Activated CD4-positive, alpha-beta T cell treated with anti-CD3 and anti-CD28 coated beads, Interleukin-2, amount 10 ng/mL, durations not matched to agents 7 days and 5 days (primary cell): Measurements from ENCODE around the gene KRTAP10-1. TPM values are rescaled to one million over a fixed set of nuclear protein-coding genes. Genes with fewer than 3 reads are reported as not detected.

ENCODE experiments used
- CTCF ChIA-PET: fragments of 350-600 bp; sonication (Branson Sonifier 250); formaldehyde crosslinking; loops from one replicate; lab custom pipeline; 2021; ENCODE audit warnings: antibody characterized with exemption; lab: Charles Lee
- POLR2A ChIA-PET: fragments of 350-600 bp; sonication (Branson Sonifier 250); formaldehyde crosslinking; loops from one replicate; lab custom pipeline; 2021; ENCODE audit warnings: antibody characterized with exemption; lab: Charles Lee
- DNase-seq: peaks from one replicate; pipeline ENCODE4 v3.0.0-alpha.2; 2020
- H3K27ac Mint-ChIP-seq: one replicate; pipeline ENCODE4 v1.8.0; 2021; ENCODE audit warnings: mild to moderate bottlenecking, moderate library complexity, mixed read lengths
- H3K27me3 Mint-ChIP-seq: one replicate; pipeline ENCODE4 v1.8.0; 2021; ENCODE audit warnings: mixed read lengths
- H3K36me3 Mint-ChIP-seq: one replicate; pipeline ENCODE4 v1.8.0; 2021; ENCODE audit warnings: low read depth, mixed read lengths
- H3K4me1 Mint-ChIP-seq: one replicate; pipeline ENCODE4 v1.8.0; 2021; ENCODE audit warnings: mixed read lengths
- H3K4me3 Mint-ChIP-seq: one replicate; pipeline ENCODE4 v1.8.0; 2021; ENCODE audit warnings: mild to moderate bottlenecking, moderate library complexity, mixed read lengths
- H3K9me3 Mint-ChIP-seq: one replicate; pipeline ENCODE4 v1.8.0; 2021; ENCODE audit warnings: mixed read lengths
- total RNA-seq, 2 experiments: library from RNA; stranded (reverse); gene quantifications; one replicate each; pipeline ENCODE4 v1.2.3, GENCODE V29; 2021

KRTAP10-1 gene
- total RNA-seq, 2 experiments from 2014 or later: not detected

DNA sequence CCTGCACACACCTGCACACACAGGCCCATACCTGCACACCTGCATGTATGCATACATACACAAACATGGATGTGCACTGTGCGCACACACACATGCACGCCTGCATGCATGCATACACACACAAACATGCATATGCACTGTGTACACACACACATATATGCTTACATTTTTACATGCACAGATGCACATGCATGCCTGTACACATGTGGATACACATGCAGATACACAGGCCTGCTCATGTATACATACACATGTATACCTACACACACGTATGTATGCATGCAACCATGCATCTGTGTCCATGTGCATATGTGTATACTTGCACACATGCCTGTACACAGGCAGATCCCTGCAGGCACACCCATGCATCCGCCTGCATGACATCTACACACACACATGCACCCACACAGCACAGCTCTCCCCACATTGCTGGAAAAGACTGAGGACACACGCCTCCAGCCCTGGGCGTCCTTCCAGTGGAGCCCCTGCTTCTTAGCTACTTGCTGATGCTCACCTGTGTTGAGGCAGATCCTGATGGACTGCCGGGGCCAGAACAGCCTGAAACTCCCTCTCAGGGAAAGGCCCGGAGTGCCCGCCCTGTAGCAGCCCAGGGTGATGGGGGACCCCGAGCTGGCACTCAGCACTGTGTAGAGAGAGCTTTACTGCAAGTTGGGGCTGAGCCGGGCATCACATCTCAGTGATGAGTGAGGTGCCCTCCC is 28.6 kb downstream of the KRTAP10-1 start:
- no peak overlapping the region for H3K27ac Mint-ChIP-seq
- DNase-seq: no peak
- no peaks in the 10 kb centered on the region for H3K9me3 Mint-ChIP-seq
- H3K36me3 Mint-ChIP-seq: no peaks in the 10 kb centered on the region
- no peaks in the 10 kb centered on the region for H3K27me3 Mint-ChIP-seq
- H3K4me3 Mint-ChIP-seq: no peak overlapping the region
- H3K4me1 Mint-ChIP-seq: no peaks in the 10 kb centered on the region
- POLR2A ChIA-PET: no interaction called here
- CTCF ChIA-PET: interaction anchor here (0.6 to 2.1 kb wide), 14 partner anchors 8 to 418 kb away, joined by 3 to 13 read pairs (median 4); partner anchors contain the start of genes KRTAP10-12 and KRTAP10-2

- H3K36me3 Mint-ChIP-seq: no peaks in the 10 kb centered on the region
- ChIA-PET CTCF (interaction anchor here (0.6 to 2.1 kb wide), 19 partner anchors 8 to 615 kb away, joined by 3 to 13 read pairs (median 3); partner anchors contain the start of genes KRTAP10-12 and KRTAP10-2), POLR2A (no interaction called here)
- H3K4me1 Mint-ChIP-seq: no peaks in the 10 kb centered on the region
- H3K27me3 Mint-ChIP-seq: no peaks in the 10 kb centered on the region
- no peak overlapping the region for H3K27ac Mint-ChIP-seq
- H3K4me3 Mint-ChIP-seq: no peak overlapping the region
- no peaks in the 10 kb centered on the region for H3K9me3 Mint-ChIP-seq
- DNase-seq: peak; percentile 79
Observed at GRCh38 chr21:44510508-44511218, 29.3 kb downstream of the KRTAP10-1 start.

- CTCF ChIA-PET: interaction anchor here (0.6 to 2.1 kb wide), 16 partner anchors 9 to 616 kb away, joined by 3 to 13 read pairs (median 4); no protein-coding TSS in a partner anchor
- no peak overlapping the region for H3K4me3 Mint-ChIP-seq
- no peaks in the 10 kb centered on the region for H3K4me1 Mint-ChIP-seq
- H3K9me3 Mint-ChIP-seq: no peaks in the 10 kb centered on the region
- no peaks in the 10 kb centered on the region for H3K36me3 Mint-ChIP-seq
- no peak for DNase-seq
- no peaks in the 10 kb centered on the region for H3K27me3 Mint-ChIP-seq
- POLR2A ChIA-PET: no interaction called here
- H3K27ac Mint-ChIP-seq: no peak overlapping the region
Observed at GRCh38 chr21:44510109-44510507, 29.9 kb downstream of the KRTAP10-1 start.

- ChIA-PET CTCF (interaction anchor here (0.6 to 2.1 kb wide), 10 partner anchors 8 to 284 kb away, joined by 3 to 13 read pairs (median 4); no protein-coding TSS in a partner anchor), POLR2A (no interaction called here)
- Mint-ChIP-seq H3K36me3 (no peaks in the 10 kb centered on the region), H3K27me3 (no peaks in the 10 kb centered on the region), H3K9me3 (no peaks in the 10 kb centered on the region), H3K27ac (no peak overlapping the region), H3K4me3 (no peak overlapping the region), H3K4me1 (no peaks in the 10 kb centered on the region)
- DNase-seq: no peak
Observed at GRCh38 chr21:44509539-44509938, 30.5 kb downstream of the KRTAP10-1 start.

- H3K4me1 Mint-ChIP-seq: peaks cover under 1% of the 10 kb centered on the region
- no peaks in the 10 kb centered on the region for H3K9me3 Mint-ChIP-seq
- CTCF ChIA-PET: interaction anchor here (2.1 kb wide), 1 partner anchor 285 kb away, joined by 13 read pairs; no protein-coding TSS in a partner anchor
- no peak overlapping the region for H3K4me3 Mint-ChIP-seq
- DNase-seq: no peak
- H3K27ac Mint-ChIP-seq: no peak overlapping the region
- no peaks in the 10 kb centered on the region for H3K36me3 Mint-ChIP-seq
- POLR2A ChIA-PET: no interaction called here
- no peaks in the 10 kb centered on the region for H3K27me3 Mint-ChIP-seq
Observed at GRCh38 chr21:44508711-44509445, 31.1 kb downstream of the KRTAP10-1 start.

GRCh38 chr21:44508426-44508710 is 31.6 kb downstream of the KRTAP10-1 start:
- no peak overlapping the region for H3K27ac Mint-ChIP-seq
- H3K9me3 Mint-ChIP-seq: no peaks in the 10 kb centered on the region
- no peak for DNase-seq
- H3K4me1 Mint-ChIP-seq: peaks cover 3% of the 10 kb centered on the region
- POLR2A ChIA-PET: no interaction called here
- H3K36me3 Mint-ChIP-seq: no peaks in the 10 kb centered on the region
- no peak overlapping the region for H3K4me3 Mint-ChIP-seq
- no peaks in the 10 kb centered on the region for H3K27me3 Mint-ChIP-seq
- CTCF ChIA-PET: no interaction called here

DNA sequence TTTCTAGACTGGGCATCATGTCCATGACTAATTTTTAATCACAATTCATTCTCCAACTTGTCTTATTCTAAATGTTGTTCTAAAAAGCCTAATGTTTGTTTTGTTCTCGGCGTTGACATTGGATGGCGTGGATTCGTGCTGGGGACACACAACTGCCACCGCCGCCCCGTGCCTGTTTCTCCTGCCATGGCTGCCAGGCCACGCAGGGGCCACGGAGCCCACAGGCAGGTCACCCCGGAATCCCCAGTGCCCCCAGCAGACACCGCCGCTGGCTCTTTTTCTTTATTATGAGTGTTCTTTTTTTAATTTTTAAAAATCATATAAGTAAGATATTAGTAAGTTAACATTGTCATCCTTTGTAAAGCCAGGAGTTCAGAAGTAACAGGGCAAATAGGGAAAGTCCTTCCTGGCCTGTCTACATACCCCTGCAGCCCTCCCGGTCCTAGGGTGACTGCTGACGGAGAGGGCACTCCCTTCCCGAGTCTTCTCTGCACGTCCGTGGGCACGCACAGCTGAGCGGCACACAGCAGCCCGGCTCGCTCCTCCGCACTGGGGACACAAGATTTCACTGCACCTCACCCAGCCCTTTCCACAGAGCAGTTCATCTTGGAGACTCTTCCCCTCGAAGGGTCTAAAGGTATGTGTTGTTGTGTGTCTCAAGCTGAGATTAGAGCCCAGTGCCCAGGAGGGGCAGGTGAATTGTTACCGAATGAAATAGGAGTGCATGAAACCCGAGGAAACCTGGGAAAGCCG is 32.1 kb downstream of the KRTAP10-1 start:
- no peak overlapping the region for H3K27ac Mint-ChIP-seq
- POLR2A ChIA-PET: no interaction called here
- no peaks in the 10 kb centered on the region for H3K9me3 Mint-ChIP-seq
- CTCF ChIA-PET: no interaction called here
- no peaks in the 10 kb centered on the region for H3K36me3 Mint-ChIP-seq
- DNase-seq: no peak
- peaks cover 3% of the 10 kb centered on the region for H3K4me1 Mint-ChIP-seq
- no peak overlapping the region for H3K4me3 Mint-ChIP-seq
- H3K27me3 Mint-ChIP-seq: no peaks in the 10 kb centered on the region

DNA sequence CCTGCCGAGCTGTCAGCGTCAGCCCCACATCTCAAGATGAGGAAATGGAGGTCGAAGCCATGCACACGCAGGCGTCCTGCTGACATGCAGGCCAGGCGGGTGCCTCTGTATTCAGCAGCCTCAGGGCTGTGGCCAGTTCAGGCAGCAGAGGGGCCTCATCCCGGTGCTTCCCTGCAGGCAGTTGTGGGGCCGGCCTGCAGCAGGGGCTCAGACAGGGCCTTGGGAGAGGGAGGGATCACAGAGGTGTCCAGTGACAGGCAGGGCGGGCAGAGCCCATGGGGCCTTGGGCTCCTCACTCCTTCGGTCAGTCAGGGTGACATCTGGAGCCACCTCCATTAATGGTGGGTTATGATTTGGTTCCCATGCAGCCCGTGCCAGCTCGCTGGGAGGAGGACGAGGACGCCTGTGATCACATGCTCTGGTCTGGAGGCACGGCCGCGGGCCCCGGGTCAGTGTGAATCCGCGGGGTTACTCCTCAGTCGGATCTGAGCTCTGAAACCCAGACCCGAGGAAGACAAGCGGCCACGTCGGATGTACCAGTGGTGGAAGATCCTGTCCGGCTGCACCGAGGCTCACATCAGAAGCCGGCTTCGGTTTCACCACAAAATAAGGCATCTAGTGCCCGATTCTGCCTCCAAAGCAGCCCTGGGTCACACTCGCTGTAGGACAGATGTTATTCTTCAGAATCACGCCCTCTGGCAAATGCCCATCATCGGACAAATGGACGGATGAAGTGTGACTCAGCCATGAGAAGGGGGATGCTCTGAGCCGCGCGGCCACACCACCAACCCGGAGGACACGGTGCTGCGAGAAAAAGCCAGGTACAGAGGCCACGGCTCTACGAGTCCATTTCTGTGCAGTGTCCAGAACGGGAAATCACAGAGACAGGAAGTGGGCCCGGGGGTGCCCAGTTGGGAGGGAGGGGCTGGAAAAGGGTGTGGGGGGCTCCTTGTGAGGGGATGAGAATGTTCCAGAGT is 33.4 kb downstream of the KRTAP10-1 start:
- Mint-ChIP-seq H3K4me1 (peaks cover 3% of the 10 kb centered on the region), H3K4me3 (no peak overlapping the region), H3K27ac (no peak overlapping the region), H3K27me3 (no peaks in the 10 kb centered on the region), H3K36me3 (no peaks in the 10 kb centered on the region), H3K9me3 (no peaks in the 10 kb centered on the region)
- CTCF ChIA-PET: no interaction called here
- POLR2A ChIA-PET: no interaction called here
- no peak for DNase-seq

GRCh38 chr21:44505673-44506278 is 34.2 kb downstream of the KRTAP10-1 start:
- H3K27me3 Mint-ChIP-seq: no peaks in the 10 kb centered on the region
- ChIA-PET POLR2A (no interaction called here), CTCF (no interaction called here)
- no peaks in the 10 kb centered on the region for H3K9me3 Mint-ChIP-seq
- H3K36me3 Mint-ChIP-seq: no peaks in the 10 kb centered on the region
- no peak for DNase-seq
- H3K27ac Mint-ChIP-seq: no peak overlapping the region
- H3K4me3 Mint-ChIP-seq: no peak overlapping the region
- peaks cover 3% of the 10 kb centered on the region for H3K4me1 Mint-ChIP-seq

GRCh38 chr21:44503901-44504399 is 36.0 kb downstream of the KRTAP10-1 start:
- ChIA-PET POLR2A (no interaction called here), CTCF (interaction anchor here (0.7 to 1.0 kb wide), 3 partner anchors 9 to 722 kb away, joined by 3 to 6 read pairs (median 4); no protein-coding TSS in a partner anchor)
- Mint-ChIP-seq H3K4me3 (no peak overlapping the region), H3K27ac (no peak overlapping the region), H3K27me3 (no peaks in the 10 kb centered on the region), H3K4me1 (peaks cover 3% of the 10 kb centered on the region), H3K36me3 (no peaks in the 10 kb centered on the region), H3K9me3 (no peaks in the 10 kb centered on the region)
- no peak for DNase-seq
